Measurements from ENCODE around the gene IZUMO4. TPM values are rescaled to one million over a fixed set of nuclear protein-coding genes. Genes with fewer than 3 reads are reported as not detected.

The IZUMO4 gene
- polyA plus RNA-seq, 1 donor from 2014 or later: 39.3 TPM

GRCh38 chr19:2135474-2136402, 39.0 kb downstream of the IZUMO4 start:
- Histone ChIP-seq H2AFZ (ENCODE audit: low read depth, low read length) (no peak overlapping the region), H3K4me2 (ENCODE audit: low read length) (no peak overlapping the region), H3K4me3 (ENCODE audit: low read length) (no peak overlapping the region), H3K9ac (ENCODE audit: low read length) (no peak overlapping the region), H3K79me2 (replicated peaks; ENCODE audit: insufficient read depth, low read length) (peaks cover 8% of the 10 kb centered on the region), H3K9me2 (ENCODE audit: insufficient read depth, low read length) (no peaks in the 10 kb centered on the region), H3K27me3 (ENCODE audit: insufficient read depth, low read depth, low read length) (no peaks in the 10 kb centered on the region), H3K9me3 (ENCODE audit: low read length) (no peaks in the 10 kb centered on the region), H3K36me3 (ENCODE audit: insufficient read depth, low read length) (no peaks in the 10 kb centered on the region), H3F3A (ENCODE audit: insufficient read depth, low read length, poor library complexity, severe bottlenecking) (no peaks in the 10 kb centered on the region), H4K20me1 (ENCODE audit: insufficient read depth) (no peaks in the 10 kb centered on the region), H3K27ac (ENCODE audit: low read length) (no peak overlapping the region)
- TF ChIP-seq TAF1 (IDR thresholded peaks at IDR 0.05; ENCODE audit: low read depth) (no peak), CTCF (IDR thresholded peaks at IDR 0.05; ENCODE audit: poor library complexity, severe bottlenecking) (no peak), MXI1 (conservative IDR thresholded peaks at IDR 0.05; ENCODE audit: poor library complexity, severe bottlenecking) (no peak), REST (IDR thresholded peaks at IDR 0.05; ENCODE audit: borderline replicate concordance) (no peak), SMC3 (conservative IDR thresholded peaks at IDR 0.05; ENCODE audit: poor library complexity) (no peak), POLR2AphosphoS5 (IDR thresholded peaks at IDR 0.05) (no peak), RAD21 (conservative IDR thresholded peaks at IDR 0.05) (no peak), EP300 (conservative IDR thresholded peaks at IDR 0.05; ENCODE audit: poor library complexity, severe bottlenecking) (no peak), EZH2 (IDR thresholded peaks at IDR 0.05; ENCODE audit: borderline replicate concordance, insufficient read depth, low read length, poor library complexity, severe bottlenecking) (no peak)

GRCh38 chr19:2136796-2137195, 40.1 kb downstream of the IZUMO4 start:
- H2AFZ ChIP-seq (ENCODE audit: low read depth, low read length): no peak overlapping the region
- TF ChIP-seq TAF1 (IDR thresholded peaks at IDR 0.05; ENCODE audit: low read depth) (no peak), SMC3 (conservative IDR thresholded peaks at IDR 0.05; ENCODE audit: poor library complexity) (no peak), RAD21 (conservative IDR thresholded peaks at IDR 0.05) (no peak), REST (IDR thresholded peaks at IDR 0.05; ENCODE audit: borderline replicate concordance) (no peak), MXI1 (conservative IDR thresholded peaks at IDR 0.05; ENCODE audit: poor library complexity, severe bottlenecking) (no peak), POLR2AphosphoS5 (IDR thresholded peaks at IDR 0.05) (no peak), EZH2 (IDR thresholded peaks at IDR 0.05; ENCODE audit: borderline replicate concordance, insufficient read depth, low read length, poor library complexity, severe bottlenecking) (no peak), CTCF (IDR thresholded peaks at IDR 0.05; ENCODE audit: poor library complexity, severe bottlenecking) (no peak), EP300 (conservative IDR thresholded peaks at IDR 0.05; ENCODE audit: poor library complexity, severe bottlenecking) (no peak)
- no peak overlapping the region for H3K4me2 ChIP-seq (ENCODE audit: low read length)
- no peak overlapping the region for H3K4me3 ChIP-seq (ENCODE audit: low read length)
- no peaks in the 10 kb centered on the region for H3K9me2 ChIP-seq (ENCODE audit: insufficient read depth, low read length)
- H3K27ac ChIP-seq (ENCODE audit: low read length): no peak overlapping the region
- peaks cover 14% of the 10 kb centered on the region for H3K79me2 ChIP-seq (replicated peaks; ENCODE audit: insufficient read depth, low read length)
- H3F3A ChIP-seq (ENCODE audit: insufficient read depth, low read length, poor library complexity, severe bottlenecking): no peaks in the 10 kb centered on the region
- no peaks in the 10 kb centered on the region for H3K9me3 ChIP-seq (ENCODE audit: low read length)
- no peaks in the 10 kb centered on the region for H3K36me3 ChIP-seq (ENCODE audit: insufficient read depth, low read length)
- H3K9ac ChIP-seq (ENCODE audit: low read length): no peak overlapping the region
- no peaks in the 10 kb centered on the region for H4K20me1 ChIP-seq (ENCODE audit: insufficient read depth)
- H3K27me3 ChIP-seq (ENCODE audit: insufficient read depth, low read depth, low read length): no peaks in the 10 kb centered on the region
